GM12872 (cell line): ENCODE data around the gene PDLIM5.

ENCODE experiments used
- TF ChIP-seq, protein P1 (sequence below): IDR thresholded peaks from 3 replicates; pipeline ENCODE4 v1.5.1; 2011; ENCODE audit warnings: low read depth, mild to moderate bottlenecking, low read length, moderate library complexity; ENCODE audit not compliant: insufficient read depth

Gene PDLIM5

DNA sequence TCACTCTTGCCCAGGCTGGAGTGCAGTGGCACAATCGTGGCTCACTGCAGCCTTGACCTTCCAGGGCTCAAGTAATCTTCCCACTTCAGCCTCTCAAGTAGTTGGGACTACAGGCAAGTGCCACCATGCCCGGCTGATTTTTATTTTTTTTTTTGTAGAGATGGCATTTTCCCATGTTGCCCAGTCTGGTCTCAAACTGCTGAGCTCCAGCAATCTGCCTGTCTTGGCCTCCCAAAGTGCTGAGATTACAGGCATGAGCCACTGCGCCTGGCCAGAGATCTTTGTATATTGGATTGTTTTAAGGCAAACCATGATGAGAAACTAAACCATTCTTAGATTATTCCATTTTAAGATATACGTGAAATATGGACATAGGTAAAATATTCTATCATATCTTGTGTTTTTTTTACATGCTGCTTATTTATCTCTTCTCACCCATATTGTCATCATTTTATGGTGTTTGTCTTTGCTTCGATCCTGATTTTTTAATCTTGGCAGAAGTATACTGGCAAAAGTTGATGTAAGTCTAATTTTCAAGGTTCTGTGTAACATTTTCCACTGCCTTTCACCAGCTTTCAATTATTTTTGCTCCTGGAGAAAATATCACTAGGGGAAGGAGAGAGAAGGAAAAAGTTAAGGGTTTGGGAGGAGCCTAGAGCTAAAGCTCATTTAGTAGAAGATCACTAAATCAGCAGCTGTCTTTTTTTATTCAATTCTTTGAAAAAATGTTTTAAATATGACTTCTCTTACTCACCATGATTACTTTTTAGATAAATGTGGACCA, 27.8 kb downstream of the PDLIM5 start:
- TF ChIP-seq, protein P1, sequence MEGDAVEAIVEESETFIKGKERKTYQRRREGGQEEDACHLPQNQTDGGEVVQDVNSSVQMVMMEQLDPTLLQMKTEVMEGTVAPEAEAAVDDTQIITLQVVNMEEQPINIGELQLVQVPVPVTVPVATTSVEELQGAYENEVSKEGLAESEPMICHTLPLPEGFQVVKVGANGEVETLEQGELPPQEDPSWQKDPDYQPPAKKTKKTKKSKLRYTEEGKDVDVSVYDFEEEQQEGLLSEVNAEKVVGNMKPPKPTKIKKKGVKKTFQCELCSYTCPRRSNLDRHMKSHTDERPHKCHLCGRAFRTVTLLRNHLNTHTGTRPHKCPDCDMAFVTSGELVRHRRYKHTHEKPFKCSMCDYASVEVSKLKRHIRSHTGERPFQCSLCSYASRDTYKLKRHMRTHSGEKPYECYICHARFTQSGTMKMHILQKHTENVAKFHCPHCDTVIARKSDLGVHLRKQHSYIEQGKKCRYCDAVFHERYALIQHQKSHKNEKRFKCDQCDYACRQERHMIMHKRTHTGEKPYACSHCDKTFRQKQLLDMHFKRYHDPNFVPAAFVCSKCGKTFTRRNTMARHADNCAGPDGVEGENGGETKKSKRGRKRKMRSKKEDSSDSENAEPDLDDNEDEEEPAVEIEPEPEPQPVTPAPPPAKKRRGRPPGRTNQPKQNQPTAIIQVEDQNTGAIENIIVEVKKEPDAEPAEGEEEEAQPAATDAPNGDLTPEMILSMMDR: no peak

DNA sequence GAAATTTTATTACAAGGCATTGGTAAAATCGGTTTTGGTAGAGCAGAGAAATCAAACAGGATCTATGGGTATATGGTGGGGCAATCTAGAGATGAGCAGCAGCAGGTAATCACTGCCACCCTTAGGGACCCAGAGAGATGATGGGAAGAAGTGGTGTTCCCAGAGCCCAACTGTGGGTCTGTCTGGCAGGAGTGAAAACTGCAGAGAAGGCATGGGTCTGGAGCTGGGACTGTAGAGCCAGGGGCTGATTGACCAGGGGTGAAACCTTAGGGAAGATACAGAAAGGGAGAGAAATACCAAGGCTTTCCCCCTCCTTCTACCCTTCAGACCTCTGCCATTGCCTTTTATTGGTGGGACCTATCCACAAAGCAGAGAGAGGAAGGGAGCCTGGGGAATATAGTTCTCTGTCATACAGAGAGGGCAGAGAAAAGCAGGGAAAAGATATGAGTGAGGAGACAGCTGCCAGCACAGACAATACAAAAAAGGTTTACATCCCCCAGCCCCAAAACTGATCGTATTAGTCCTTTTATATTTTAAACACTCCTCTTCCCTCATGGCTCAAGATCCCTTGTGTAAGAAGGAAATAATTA, 28.7 kb downstream of the PDLIM5 start:
- TF ChIP-seq, protein P1: no peak

DNA sequence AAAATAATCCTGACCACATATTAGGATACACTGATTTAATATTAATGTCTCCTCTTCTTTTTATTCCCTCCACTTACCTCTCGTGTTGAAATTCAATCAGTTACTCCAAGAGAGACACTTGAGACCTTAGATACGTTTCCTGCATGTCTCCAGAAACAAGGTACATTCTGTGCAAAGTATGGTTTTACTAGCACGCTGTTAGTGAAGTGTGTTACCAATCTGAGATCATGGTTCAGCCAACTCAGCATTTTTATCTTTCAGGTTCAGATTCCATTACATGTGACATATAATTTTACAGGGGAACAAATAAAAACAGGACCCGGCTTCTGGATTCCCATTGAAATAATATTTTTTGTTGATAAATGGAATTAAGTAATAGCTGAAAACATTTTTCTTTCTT, 32.2 kb downstream of the PDLIM5 start:
- TF ChIP-seq, protein P1: no peak

DNA sequence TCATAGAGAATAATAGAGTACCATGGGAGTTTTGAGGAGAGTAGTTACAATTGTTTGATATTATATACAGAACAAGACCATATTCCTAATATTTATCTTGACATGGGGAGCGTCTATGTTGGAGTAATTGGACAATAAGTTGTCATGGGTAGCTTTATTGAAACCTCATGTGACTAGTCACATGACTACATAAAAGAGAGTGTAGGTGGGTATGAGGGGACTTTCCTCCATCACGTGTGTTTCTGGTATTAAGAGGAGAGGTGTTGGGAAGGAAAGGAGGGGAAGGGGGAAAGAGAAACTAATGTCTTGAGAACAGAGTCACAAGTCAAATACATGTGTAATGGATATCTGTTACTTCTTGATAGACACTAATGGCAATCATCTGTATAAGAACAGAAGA, 33.1 kb downstream of the PDLIM5 start:
- TF ChIP-seq, protein P1: no peak

DNA sequence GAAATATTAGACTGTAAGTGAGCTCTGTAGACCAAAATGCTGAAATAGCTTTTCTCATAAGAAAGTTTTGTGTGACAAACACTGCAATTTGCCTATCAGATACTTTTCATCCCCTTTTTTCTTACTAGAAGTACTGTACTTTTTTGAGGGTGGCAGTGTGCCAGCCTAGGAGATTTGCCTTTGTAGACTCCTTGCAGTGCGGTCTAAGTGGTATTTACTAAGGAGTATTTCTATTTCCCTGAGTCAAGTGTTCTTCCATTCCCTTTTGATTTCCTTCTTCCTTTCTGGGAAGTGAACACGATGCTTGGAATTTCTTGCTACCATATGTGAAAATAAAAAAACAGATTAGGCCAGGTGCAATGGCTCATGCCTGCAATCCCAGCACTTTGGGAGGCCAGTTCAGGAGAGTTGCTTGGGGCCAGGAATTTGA, 34.6 kb downstream of the PDLIM5 start:
- TF ChIP-seq, protein P1: no peak

DNA sequence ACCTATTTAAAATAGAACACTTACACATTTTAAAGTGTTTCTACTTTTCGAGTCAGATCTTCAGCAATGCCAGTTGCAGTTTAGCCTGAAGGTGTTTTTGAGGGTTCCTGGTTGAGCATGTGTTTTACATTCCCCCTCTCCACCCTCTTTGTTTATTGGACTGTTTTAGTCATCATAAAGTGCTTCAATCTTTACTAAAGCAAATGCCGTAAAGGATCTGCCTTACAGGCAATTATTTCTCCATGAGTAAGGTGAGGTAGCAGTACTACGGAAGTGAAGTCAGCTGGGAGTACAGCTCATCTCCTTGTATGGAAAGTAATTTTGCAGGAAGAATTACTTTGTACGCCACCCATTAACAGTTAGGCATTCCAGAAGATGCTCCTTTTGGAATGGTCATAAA, 36.9 kb downstream of the PDLIM5 start:
- TF ChIP-seq, protein P1: no peak

DNA sequence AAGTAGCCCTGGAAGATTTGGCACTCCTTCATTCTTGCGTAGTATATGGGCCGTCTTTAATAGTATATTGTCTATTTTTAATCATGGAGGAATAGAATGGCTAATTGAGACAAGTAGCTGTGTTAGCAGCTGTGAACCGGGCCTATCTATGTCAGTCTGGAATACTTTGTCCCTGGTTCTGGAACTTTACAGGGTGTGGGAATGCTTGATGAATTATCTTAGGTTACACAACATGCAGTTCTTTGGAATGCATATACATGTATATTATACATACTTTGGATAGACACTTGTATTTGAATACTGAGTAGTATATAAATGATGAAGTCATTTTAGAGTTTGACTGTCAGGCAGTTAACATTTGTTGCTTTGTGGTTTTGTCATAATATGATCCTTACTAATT, 37.4 kb downstream of the PDLIM5 start:
- TF ChIP-seq, protein P1: no peak
